HG03575 (cell line): ENCODE results near the gene SCGB1D4.
"Not testable (repeated sequence)": the region's sequence is repeated elsewhere in the genome, so short reads cannot be mapped to it uniquely, and the experiment has no call there.

Experiments
- ATAC-seq: cut with Tn5 transposase; IDR thresholded peaks from one replicate; pipeline ENCODE4 v1.9.1; 2021; ENCODE audit not compliant: unreplicated experiment, insufficient number of reproducible peaks, low FRiP score; ENCODE audit errors: extremely low read depth

SCGB1D4 gene, protein sequence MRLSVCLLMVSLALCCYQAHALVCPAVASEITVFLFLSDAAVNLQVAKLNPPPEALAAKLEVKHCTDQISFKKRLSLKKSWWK

DNA sequence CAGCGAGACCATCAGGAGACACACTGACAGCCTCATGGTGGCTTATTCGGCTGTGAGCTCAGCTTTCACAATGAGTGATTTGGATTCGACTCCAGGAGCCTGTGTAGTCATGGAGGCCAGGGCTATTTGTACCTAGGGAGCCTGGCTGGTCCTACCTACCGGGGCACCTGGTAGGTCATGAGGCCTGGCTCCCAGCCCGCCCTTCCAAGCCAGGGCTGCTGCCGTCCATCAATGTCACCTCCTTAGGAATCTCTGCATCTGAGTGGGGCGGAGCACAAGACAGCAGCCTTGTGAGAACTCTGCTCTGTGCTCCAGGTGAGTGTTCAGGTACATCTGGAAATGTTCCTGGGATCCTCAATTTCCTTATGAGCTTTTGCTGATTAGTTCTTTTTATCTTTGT lies at the start of gene SCGB1D4:
Gene SCGB1D4 (minus strand): TSS at position 101 of the 400 bp plus-strand sequence. CDS start 65 bp downstream, at position 36.
- no peak for ATAC-seq

DNA sequence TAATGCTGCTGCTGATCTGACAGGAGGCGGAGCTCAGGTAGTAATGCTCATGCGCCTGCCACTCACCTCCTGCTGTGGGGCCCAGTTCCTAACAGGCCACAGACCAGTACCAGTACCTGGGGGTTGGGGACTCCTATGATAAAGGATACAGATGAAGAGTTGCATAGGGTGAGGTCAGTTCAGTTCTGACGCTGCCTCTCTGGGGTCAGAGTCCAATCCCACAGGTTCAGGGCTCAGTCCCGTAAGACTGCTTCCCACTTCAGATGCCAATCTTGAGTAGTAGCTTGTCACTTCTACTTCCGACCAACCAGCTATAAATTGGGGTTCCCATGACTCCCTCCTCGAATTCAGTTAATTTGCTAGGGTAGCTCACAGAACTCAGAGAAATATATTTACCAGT lies 47.0 kb upstream of the SCGB1D4 start:
- no peak for ATAC-seq

DNA sequence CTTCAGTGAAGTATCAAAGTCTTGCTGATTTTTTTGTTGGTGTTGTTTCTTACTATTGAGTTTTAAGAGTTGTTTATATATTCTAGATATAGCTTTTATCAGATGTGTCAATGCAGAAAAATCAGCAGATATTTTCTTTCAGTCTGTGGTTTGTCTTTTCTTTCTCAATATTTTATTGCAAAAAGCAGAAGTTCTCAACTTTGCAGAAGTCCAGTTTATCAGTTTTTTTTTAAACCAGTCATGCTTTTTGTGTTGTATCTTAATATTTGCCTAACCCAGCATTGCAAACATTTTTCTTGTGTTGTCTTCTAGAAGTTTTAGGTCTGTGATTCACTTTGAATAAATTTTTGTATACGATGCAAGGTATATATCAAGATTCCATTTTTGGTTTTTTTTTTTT lies 45.3 kb upstream of the SCGB1D4 start:
- ATAC-seq: no peak

DNA sequence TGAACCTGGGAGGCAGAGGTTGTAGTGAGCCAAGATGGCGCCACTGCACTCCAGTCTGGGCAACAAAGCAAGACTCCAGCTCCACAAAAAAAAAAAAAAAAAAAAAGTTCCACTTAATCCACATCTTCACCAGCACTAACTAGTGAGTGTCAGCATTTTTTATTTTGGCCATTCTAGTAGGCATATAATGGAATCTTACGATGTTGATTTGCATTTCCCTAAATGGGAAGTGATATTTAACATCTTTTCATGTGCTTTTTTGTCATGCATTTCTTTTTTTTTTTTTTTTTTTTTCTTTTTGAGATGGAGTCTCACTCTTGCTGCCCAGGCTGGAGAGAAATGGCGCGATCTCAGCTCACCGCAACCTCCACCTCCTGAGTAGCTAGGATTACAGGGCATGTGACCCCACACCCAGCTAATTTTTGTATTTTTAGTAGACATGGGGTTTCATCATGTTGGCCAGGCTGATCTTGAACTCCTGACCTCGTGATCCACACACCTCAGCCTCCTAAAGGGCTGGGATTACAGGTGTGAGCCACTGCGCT lies 44.8 kb upstream of the SCGB1D4 start:
- not testable (repeated sequence) for ATAC-seq

DNA sequence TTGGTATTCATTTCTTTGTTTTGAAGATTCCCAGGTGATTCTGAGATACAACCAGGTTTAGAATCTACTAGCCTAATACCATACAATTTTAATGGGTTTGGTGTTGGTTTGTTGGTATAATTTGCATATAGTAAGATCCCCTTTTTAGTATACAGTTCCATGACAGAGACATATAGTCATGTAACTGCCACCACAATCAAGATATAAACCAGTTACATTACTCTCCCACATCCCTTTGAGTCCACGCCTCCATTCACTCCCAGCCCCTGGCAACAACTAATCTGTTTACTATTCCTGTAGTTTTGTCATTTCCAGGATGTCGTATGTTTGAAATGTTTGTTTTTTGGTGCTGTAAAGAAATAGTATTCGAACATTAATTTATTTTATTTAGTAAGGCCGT lies 42.7 kb upstream of the SCGB1D4 start:
- ATAC-seq: no peak

DNA sequence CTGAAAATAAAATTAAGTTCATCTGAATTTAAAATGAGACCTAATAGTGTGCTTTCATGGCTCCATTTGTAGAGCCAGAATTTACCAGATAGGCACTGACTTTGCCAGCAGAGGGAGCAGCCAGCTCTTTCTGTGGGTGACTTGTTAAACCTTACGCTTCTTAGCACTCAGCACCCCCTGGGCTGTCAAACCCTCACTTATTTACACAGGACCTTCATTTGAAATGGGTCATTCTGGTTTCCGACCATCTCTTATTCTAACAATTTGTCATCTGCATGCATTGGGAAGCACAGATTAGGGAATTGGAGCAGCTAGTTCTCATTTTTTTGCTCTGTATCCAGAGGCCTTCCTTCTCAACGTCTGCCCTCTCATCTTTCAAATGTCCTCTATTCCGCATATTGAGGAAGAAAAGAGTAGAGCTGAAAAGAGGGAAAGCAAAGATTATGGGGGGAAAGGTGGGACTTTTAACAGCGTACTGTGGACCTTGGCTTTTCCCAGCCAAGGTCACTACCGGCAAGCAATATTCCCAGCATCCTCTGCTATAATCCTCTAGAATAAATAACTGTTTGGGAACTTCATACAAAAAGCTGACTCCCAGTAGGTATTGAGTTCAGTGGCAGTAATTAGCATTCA lies 41.5 kb upstream of the SCGB1D4 start:
- ATAC-seq: no peak

DNA sequence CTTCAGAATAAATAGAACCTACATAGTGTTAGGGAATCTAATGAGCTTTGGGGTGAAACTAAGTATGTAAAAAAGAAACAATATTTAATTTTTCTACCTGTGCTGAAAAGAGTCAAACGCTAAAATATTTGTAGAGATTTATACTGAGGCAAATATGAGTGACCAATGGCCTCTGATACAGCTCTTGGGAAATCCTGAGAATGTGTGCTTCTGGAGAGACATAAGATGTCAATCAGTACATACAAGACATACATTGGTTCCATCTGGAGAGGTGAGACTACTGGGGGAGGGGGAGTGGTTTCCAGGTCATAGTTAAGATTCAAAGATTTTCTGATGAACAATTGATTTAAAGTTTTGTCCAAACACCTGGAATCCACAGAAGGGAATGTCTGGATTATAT lies 39.3 kb upstream of the SCGB1D4 start:
- no peak for ATAC-seq

DNA sequence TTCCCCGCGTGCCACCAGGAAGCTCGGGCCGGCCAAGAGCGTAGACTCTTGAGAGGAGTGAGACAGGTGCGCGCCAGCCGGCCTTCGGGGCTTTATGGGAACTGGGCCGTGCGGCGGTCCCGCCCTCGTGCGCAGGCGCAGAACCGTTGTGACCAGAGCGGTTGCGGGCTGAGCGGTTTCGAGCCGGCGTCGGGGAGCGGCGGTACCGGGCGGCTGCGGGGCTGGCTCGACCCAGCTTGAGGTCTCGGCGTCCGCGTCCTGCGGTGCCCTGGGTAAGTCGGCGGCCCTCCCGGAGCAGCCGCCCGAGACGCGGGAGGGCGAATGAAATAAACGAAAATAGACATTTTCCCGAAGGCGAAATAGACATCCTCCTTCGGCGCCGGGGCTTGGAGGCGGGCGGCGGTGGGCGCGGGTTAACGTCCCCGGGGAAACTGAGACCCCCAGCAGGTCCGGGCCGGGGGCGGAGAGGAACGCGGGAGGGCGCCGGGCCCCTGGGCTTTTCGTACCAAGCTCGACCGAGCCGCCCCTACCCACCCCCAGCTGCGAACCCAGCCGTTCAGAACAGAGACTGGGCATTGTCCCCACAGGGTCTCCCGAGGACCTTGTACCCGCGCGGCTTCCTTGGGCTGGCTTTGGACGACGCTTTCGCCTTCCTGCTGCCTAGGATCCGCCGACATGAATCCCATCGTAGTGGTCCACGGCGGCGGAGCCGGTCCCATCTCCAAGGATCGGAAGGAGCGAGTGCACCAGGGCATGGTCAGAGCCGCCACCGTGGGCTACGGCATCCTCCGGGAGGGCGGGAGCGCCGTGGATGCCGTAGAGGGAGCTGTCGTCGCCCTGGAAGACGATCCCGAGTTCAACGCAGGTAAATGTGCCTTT lies 38.7 kb upstream of the SCGB1D4 start, which contains the start of gene ASRGL1:
Gene ASRGL1 (plus strand): TSS at position 146 of the 879 bp plus-strand sequence. CDS start 530 bp downstream, at position 676.
- no peak for ATAC-seq

DNA sequence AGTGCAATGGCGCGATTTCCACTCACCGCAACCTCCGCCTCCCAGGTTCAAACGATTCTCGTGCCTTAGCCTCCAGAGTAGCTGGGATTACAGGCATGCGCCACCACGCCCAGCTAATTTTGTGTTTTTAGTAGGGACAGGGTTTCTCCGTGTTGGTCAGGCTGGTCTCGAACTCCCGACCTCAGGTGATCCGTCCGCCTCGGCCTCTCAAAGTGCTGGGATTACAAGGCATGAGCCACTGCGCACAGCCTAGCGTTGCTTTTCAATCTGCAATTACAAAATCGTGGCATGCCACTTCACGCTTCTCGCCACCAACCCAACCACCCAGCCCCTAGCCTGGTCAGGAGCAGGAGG lies 38.1 kb upstream of the SCGB1D4 start:
- not testable (repeated sequence) for ATAC-seq

DNA sequence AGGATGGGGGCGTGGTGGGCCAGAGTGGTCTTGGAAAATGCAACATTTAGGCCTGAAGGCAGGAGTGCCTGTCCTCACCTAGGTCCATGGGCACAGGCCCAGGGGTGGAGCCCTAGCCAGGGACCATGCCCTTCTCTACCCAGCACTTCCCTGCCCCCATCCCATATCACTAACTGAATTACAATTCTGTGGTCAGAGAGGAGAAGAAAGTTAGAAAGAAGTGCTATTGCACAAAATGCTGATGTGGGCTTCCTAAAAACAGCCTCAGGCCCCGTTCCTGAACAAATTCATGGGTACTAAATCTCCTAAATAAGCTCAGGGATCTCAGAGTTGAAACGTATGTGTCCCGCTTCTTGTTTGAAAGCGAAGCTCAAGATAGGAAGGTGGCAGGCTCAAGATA lies 34.9 kb upstream of the SCGB1D4 start:
- ATAC-seq: no peak

DNA sequence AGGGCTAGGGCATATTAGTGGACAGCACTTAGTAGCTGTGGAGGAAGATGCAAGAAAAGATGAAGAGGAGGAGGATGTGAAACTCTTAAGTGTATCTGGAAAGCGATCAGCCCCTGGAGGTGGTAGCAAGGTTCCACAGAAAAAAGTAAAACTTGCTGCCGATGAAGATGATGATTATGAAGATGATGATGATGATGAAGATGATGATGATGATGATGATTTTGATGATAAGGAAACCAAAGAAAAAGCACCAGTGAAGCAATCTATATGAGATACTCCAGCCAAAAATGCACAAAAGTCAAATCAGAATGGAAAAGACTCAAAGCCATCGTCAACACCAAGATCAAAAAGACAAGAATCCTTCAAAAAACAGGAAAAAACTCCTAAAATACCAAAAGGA lies 32.4 kb upstream of the SCGB1D4 start:
- not testable (repeated sequence) for ATAC-seq

DNA sequence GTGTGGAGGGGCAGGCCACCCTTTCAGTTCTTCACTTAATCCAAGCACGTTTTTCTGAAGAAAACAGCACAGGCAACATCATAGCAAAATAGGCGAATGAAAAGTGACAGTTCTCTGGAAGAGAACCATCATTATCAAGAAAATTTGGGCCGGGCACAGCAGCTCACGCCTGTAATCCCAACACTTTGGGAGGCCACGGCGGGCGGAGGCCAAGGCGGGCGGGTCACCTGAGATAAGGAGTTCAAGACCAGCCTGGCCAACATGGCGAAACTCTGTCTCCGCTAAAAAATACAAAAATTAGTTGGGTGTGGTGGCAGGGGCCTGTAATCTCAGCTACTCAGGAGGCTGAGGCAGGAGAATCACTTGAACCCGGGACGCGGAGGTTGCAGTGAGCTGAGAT lies 28.7 kb upstream of the SCGB1D4 start:
- ATAC-seq: not testable (repeated sequence)

DNA sequence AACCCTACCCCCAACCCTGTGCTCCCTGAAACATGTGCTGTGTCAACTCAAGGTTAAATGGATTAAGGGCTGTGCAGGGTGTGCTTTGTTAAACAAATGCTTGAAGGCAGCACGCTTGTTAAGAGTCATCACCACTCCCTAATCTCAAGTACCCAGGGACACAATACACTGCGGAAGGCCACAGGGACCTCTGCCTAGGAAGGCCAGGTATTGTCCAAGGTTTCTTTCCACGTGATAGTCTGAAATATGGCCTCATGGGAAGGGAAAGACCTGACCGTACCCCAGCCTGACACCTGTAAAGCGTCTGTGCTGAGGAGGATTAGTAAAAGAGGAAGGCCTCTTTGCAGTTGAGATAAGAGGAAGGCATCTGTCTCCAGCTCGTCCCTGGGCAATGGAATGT lies 27.8 kb upstream of the SCGB1D4 start:
- not testable (repeated sequence) for ATAC-seq

DNA sequence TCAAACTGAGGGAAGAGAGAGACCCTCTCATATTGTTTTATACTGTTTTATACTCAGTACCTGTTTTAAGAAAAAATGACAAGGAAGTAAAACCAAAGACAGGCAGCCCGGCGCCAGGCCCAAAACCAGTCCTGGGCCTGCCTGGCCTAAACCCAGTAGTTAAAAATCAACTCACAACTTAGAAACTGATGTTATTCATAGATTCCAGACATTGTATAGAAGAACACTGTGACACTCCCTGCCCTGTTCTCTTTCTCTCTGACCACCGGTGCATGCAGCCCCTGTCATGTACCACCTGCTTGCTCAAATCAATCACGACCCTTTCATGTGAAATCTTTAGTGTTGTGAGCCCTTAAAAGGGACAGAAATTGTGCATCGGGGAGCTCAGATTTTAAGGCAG lies 26.9 kb upstream of the SCGB1D4 start:
- not testable (repeated sequence) for ATAC-seq

DNA sequence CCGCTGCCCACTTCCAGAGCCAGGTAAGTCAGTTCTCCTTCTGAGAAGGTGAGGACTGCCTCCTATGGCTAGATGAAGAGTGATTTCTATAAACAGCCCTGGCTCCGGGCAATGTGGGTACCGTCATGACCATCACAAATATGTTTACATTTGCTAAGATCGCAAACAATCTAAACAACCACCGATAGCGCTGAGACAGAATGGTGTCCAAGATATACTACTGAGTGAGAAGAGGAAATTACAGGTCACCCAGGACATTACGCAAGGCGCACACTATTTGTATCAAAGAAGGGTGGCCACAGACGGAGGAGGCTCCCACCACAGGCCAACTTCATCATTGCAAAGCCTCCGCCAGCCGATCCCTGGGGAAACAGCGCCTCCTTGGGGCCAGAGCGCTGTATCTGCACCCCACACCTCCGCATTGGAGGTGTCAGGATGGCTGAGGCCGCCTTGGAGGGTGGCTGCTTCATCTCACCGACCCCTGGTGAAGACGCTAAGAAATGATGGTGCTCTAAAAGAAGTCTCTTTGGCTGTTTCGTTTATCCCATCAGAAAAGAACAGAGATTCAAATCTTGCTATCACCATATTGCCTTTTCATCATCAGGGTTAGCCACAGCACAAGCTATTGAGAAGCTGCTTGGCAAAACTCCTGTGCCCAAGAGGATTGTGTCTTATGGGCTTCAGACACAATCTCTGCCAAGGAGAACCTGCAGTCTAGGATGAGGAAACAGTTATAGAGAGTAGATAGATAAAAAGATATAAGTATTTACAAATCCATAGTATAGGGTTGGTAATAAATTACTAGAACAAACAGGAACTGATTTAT lies 26.1 kb upstream of the SCGB1D4 start:
- no peak for ATAC-seq

DNA sequence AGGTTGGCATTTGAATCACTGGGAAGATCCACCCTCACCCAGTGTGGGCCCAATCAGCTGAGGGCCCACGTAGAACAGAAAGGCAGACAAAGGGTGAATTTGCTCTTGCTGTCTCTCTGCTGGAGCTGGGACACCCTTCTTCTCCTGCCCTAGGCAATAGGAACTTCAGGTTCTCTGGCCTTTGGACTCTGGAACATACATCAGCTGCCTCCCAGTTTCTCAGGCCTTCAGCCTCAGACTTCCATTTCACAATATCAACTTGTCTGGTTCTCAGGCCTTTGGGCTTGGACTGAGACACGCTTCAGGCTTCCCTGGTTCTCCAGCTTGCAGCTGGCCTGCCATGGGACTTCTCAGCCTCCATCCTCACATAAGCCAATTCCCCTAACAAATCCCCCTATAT lies 23.6 kb upstream of the SCGB1D4 start:
- no peak for ATAC-seq

DNA sequence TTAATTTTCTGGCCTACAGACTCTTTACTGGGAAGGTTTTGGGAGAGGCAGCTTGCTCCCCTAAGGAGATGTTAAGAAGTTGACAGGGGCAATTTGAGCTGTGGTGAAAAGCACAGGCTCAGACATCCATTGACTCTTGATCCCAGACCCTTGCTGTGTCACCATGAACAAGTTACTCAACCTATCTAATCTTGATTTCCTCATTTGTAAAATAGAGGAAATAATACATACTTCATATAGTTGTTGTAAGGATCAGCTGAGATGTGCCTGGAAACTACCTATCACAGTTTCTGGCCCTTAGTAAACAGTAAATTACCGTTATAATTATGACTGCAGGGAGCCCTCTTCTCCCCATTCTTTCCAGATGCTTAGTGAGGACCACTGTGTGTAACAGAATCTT lies 16.6 kb upstream of the SCGB1D4 start:
- ATAC-seq: no peak

DNA sequence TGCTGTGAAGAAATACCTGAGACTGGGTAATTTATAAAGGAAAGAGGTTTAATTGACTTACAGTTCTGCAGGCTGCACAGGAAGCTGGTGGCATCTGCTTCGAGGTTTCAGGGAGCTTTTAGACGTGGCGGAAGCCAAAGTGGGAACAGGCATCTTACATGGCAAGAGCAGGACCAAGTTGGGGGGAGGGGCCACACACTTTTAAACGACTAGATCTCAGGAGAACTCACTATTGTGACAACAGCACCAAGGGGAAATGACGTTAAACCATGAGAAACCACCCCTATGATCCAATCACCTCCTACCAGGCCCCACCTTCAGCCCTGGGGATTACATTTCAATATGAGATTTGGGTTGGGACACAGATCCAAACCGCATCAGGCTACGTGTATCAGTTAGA lies 11.1 kb upstream of the SCGB1D4 start:
- ATAC-seq: no peak

DNA sequence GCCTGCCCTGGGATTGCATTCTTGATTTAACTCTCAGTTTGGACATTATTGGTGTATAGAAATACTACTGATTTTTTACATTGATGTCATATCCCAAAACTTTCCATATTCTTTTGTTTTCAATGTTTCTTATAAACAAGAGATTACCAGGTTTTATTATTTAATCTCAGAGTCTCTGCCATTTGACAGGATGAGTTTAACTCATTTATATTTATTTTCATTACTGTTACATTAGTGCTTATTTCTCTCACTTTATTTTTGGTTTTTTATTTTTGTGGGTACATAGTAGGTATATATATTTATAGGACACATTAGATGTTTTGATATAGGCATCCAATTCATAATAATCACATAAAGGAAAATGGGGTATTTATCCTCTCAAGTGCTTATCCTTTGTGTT lies 9.1 kb upstream of the SCGB1D4 start:
- no peak for ATAC-seq
